Fibroblast of peridontal ligament (primary cell): ENCODE data around the gene RUBCNL.

Source experiments
- DNase-seq: peaks from one replicate; pipeline ENCODE4 v3.0.0-alpha.2; 2010; ENCODE audit errors: extremely low read depth

Gene RUBCNL

DNA sequence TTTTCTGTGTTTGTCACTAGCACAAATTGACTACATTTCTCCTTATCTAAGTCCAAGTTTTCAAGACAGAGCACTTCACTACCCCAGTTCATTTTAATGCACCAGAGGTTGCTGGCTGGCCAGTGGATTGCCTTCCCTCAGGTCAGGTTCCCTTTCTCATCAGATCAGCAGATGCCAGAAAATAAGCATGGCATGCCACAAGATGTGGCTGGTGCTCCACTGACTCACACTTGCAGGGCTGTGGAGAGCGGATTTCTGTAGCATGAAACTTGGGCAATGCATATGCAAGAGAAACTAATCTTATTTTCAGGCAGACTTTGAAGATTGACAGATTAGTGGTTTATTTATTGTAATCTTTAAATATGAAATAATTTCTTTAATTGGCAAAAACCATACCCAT lies 79.5 kb downstream of the RUBCNL start:
- peak; percentile 18 for DNase-seq

DNA sequence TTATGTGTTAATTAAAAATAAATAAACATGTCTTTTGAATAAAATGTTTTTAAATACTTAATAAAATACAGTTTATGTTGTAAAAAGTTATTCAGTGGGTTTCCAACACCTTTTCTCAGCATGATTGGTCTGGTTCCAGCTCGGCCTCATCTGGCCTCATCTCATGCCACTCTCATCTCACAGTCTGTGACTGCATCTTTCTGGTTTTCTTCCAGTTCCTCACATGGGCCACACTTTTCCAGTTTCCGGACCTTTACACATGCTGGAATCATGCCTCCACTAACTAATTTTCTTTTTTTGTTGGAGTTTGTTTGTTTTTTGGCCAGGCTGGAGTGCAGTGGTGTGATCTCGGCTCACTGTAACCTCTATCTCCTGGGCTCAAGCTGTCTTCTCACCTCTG lies 82.5 kb downstream of the RUBCNL start:
- DNase-seq, result no peak

DNA sequence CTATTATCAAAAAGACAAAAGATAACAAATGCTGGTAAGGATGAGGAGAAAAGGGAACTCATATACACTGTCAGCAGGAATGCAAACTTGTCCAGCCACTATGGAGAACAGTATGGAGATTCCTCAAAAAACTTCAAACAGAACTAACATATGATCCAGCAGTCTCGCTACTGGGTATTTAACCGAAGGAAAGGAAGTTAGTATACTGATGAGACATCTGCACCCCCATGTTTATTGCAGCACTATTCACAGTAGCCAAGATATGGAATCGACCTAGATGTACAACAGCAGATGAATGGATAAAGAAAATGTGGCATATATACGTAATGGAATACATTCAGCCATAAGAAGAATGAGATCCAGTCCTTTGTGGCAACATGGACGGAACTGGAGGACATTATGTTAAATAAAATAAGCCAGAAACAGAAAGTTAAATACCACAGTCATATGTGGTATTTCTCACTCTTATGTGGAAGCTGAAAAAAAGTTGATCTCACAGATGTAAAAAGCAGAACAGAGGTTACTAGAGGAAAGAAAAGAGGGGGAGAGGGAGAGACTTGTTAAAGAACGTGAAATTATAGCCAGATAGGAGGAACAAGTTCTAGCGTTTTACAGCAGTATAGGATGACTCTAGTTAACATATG lies 83.2 kb downstream of the RUBCNL start:
- no peak for DNase-seq

GRCh38 chr13:46297361-46297811 lies 89.7 kb downstream of the RUBCNL start:
- DNase-seq, result no peak

GRCh38 chr13:46296921-46297320 lies 90.1 kb downstream of the RUBCNL start:
- peak; percentile 97 for DNase-seq

- DNase-seq, result peak; percentile 99
Observed at GRCh38 chr13:46296115-46296822, 90.8 kb downstream of the RUBCNL start.

DNA sequence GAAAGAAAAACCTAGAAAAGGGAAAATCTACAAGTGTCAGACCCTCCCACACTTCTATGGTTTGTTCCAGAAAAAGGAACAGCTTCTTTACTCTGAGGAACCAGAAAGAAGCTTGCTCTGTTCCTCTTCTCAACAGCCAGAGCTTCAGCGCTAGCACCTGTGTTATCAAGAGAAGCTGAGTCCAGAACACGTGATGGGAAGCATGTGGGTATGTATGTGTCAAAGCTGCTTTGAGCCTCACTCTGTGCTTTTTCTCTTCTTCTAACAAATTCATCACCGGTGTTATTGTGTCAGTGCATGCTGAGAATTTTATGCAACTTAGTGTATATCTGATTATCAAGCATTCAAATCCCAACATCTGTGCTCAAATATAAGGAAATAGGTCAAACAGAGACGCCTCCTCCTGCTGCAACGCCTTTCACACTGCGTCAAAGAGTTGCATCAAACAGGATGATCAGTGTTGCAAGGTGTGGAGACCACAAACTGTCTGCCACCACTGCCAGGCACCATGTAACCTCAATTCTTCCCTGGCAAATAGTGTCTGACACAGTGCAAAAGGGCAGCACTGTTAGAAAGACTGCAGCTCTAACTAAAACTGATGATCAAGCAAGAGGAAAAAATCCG lies 91.4 kb downstream of the RUBCNL start:
- no peak for DNase-seq

DNA sequence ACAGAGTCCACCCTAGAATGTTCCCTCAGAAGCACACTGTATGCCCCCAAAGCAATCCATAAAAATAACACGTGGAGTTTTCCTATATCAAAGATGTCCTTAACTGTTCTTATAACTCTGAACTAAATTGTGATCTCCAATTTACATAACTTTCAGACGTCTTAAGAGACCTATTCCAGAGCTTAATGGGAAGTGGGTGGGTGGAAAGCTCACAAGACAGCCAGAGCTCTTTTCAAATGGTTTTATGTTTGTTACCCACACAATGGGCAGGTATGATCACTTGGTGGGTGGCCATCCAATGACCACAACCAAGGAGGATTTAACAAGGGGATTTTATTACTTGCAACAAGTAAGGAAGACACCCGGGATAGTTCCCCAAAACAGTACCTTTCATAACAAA lies 93.6 kb downstream of the RUBCNL start:
- DNase-seq, result no peak
